HG03565 (cell line): ENCODE measurements around the gene NEBL.

Source experiments
- ATAC-seq: cut with Tn5 transposase; IDR thresholded peaks from one replicate; pipeline ENCODE4 v1.9.1; 2021; ENCODE audit warnings: mild to moderate bottlenecking, moderate library complexity; ENCODE audit not compliant: unreplicated experiment

NEBL gene

DNA sequence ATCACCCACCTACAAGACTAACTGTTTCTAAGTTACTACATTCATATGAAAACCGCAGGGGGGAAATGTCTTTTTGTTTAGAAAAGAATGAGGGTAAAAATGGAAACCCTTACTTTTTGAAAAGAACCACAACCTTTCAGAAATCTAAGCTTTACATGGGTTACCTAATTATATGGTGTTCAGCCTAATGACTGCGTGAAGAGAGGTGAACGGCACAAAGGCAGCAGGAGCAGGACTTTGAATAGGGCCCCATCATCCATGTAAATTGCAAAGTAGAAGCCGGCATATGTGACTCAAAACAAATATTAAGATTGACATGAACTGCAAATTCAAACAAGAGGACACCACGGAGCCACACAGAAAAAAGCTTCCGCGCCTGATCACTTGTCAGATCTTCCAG is 25.1 kb downstream of the NEBL start:
- no peak for ATAC-seq

DNA sequence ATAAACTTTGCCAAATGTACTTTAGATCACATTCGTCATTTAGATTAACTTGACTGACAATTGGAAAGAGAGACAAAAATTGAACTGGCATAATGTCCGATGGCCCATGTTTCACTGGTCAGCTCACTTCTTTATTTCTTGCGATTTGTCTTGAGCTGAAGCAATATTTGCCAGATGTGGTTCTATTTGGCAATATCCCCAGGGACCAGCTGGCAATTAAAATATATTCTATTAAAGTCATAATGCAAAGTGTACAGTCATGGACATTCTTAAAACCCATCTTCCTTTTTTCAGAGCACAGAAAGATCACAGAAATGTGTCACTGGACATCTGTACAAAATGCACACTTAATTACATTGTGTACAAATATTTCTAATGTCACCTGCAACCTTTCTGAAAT is 26.3 kb downstream of the NEBL start:
- ATAC-seq = no peak

- no peak for ATAC-seq
These were observed 34.1 kb downstream of the NEBL start for GRCh38 chr10:20863008-20863407.

GRCh38 chr10:20858292-20859124 is 38.6 kb downstream of the NEBL start:
- peak; percentile 41 for ATAC-seq

- no peak for ATAC-seq
These were observed 40.6 kb downstream of the NEBL start for GRCh38 chr10:20856484-20856883.

DNA sequence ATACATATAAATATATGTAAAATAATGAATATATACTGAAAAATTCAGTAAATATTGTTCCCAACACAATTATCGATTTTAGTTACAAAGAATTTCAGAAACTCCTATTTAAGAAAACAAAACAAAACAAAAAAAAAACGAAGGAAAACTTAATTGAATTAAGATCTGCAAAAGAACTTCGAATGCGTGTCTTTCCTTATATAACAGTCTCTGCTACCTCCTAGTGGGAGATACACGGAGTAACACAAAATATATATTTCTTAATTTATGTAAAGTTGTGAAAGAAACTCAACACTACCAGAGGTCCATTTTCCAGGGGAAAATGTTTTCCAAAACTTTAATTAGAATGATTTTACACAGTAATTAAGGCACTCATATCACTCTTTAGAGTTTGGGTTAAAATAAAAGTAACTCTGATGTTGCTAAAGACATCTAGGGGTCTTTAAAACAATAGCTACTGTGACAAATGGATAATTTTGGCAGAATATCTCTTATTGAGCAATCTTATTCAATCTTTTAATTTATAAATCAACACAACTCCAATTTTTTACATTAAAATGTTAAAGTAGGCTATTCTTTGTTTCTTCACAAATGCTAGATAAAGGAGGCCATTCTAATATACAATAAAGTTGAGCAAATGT is 41.6 kb downstream of the NEBL start:
- no peak for ATAC-seq

DNA sequence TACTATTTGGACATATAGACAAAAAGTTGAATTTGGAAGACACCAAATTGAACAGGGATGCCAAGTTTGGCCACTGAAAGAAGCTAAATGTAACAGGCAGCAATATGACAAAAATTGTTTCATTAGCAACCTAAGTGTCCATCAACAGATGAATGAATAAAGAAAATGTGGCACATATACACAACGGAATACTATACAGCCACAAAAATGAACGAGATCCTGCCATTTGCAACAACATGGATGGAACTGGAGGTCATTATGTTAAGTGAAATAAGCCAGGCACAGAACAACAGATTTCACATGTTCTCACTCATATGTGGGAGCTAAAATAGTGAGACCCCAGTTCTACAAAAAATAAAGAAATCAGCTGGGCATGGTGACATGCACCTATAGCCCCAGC is 43.8 kb downstream of the NEBL start:
- ATAC-seq = no peak

GRCh38 chr10:20852303-20852702 is 44.8 kb downstream of the NEBL start:
- ATAC-seq = no peak

DNA sequence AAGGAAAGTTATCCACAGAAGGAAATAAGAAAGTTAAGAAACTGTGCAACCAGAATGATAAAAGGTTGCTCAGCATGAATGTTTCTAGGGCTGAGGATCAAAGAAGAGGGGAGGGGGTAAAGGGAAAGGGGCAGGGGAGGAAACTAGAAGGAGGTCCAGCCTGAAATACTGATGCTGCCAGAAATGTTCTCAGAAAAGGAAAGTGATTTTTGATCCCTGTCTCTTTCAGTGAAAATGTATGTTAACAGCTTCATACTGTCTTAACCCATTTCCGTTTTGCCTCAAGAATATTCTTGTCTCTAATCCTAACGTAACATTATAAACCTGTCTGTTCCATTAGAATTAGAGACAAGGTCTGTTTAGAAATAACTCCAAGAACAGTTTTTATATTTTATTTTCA is 49.6 kb downstream of the NEBL start:
- ATAC-seq = no peak

DNA sequence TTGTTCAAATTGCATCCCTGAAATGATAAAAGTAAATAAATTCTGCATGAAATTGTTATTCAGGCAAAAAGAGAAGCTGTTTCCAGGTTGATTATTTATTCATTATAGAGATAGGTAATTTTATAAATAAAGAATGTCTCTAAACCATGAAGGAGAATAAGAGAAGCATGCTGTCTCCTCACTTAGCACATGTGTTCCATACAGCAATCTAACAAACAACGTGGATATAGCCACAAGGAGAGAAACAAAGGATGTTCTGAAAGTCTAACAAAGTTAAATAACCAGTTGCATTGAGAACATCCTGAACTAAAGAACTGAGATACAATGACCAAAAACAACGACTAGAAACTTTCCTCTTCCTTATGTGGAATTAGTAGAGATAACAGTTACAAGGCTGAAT is 50.8 kb downstream of the NEBL start:
- no peak for ATAC-seq

GRCh38 chr10:20841419-20841818 is 55.7 kb downstream of the NEBL start:
- no peak for ATAC-seq

- ATAC-seq = no peak
These were observed 57.2 kb downstream of the NEBL start for GRCh38 chr10:20839910-20840309.

GRCh38 chr10:20839141-20839540 is 58.0 kb downstream of the NEBL start:
- no peak for ATAC-seq

DNA sequence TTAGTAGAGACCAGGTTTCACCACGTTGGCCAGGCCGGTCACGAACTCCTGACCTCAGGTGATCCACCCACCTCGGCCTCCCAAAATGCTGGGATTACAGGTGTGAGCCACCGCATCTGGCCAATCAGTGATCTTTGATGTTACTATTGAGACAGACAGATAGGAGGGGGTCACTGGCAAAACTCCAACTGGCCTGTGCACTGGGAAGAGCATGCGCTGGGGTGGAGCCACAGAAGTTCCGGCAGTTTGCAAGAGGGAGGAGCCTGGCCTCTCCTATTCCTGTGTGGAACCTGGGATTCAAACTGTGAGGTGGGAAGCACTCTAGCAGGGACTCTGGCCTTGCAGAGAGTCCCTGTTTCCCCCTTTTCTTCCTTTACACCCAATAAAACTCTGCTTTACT is 60.7 kb downstream of the NEBL start:
- no peak for ATAC-seq

DNA sequence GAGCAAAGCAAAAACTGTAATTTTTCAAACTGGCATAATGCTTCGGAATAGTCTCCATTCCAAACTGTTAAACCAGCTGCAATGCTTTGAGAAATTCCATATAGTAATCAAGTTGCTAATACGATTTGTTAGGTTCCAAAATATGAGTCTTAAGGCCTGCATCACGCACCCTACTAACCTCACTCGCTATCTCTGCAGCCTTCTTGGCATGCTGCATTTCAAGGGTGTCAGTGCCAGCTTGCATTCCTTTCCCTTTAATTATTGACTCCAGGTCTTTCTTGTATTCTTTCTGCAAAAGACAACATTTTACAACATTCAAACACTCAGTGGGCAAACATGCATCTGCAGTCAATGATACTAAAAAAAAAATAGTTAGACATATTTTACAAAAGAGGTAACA is 61.8 kb downstream of the NEBL start:
- ATAC-seq = no peak

DNA sequence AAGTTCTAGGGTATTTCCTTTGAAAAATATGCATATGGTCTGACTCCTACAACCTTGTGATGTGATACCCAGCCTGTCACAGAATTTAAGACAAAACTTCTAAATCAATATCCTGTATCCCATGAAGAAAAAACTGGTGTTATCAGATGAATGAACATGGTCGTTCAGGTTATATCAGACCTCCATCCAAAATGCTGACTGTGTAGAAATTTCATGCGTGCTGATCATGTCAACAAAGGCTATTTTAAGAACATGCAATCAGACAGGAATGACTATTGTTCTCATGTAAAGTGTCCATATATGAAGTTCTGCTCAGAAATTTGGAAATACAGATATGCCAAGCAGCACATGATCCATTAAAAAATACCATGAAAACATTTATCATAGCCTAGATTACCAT is 62.3 kb downstream of the NEBL start:
- no peak for ATAC-seq

DNA sequence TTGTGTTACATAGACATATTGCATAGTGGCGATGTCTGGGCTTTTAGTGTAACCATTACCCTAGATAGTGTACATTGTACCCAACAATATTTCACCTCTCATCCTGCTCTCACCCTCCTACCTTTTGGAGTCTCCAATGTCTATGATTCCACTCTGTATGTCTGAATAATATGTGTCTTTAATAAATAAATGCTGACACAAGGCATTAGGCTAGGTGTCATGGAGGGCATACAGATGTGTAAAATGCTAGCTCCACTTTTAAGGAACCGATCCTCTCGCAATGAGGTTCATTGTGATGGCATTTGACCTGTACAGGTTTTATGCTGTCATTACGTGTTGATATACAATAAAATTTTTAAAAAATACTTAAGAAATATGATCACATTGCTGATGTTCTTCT is 74.3 kb downstream of the NEBL start:
- no peak for ATAC-seq

- ATAC-seq = no peak
These were observed 79.5 kb downstream of the NEBL start for GRCh38 chr10:20817646-20818045.

GRCh38 chr10:20817116-20817515 is 80.0 kb downstream of the NEBL start:
- no peak for ATAC-seq

DNA sequence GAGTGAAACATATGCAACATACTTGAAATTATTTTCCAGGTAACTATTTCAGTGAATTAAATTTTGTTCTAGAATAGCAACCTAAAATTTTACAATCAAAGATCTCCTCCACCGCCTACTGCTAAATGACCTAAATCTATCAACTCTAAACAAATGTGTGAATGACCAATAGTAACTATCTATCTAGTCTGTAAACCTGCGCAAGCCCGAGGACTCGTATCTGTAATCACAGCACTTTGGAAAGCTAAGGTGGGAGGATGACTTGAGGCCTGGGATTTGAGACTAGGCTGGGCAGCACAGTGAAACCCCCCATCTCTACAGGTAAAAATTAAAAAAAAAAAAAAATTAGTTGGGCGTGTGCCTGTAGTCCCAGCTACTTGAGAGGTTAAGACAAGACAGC is 83.0 kb downstream of the NEBL start:
- no peak for ATAC-seq

DNA sequence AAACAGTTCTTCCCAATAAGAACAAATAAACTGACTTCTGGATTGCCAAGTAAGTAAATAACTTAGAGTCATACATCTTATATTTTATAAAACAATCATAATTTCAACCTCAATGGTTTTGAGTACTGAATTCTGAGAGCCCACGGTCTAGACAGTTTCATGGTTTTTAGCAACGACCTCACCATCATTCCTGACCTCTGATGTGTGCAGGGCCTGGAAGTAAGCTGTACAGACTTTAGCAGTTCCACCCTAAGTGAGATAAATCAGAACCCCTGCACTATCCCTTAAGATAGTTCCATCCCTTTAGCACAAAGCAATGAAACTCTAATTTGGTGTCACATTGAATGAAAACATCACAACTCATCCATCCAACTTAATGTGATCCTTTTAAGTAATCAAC is 86.0 kb downstream of the NEBL start:
- no peak for ATAC-seq

- no peak for ATAC-seq
These were observed 87.5 kb downstream of the NEBL start for GRCh38 chr10:20809631-20810030.

DNA sequence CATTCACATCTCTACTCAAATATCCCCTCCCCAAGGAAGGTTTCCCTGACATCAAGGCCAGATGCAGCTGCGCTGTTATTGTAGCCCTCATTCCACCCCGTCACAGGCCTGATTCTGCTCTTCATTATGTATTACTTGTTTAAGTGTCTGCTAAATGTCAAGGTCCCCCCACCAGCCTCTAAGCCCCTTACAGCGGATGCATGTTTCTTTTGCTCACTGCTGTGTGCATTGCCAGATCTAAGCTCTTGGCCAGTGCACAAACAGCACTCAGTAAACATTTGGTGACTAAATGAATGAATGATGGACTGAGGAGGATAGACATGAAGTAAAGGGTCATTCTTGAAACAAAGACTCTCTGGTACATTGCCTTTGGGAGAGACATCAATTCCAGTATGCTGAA is 90.6 kb downstream of the NEBL start:
- no peak for ATAC-seq
